WERI-Rb-1 (cell line): Measurements from ENCODE around the gene ANK2.

ENCODE experiments used
- DNase-seq: peaks from one replicate; pipeline ENCODE4 v3.0.0-alpha.2; 2020
- H3K27ac ChIP-seq: fragments of 250-450 bp; sonication (Bioruptor Pico); 2 replicates; pipeline ENCODE4 v1.5.1; 2020; ENCODE audit warnings: mild to moderate bottlenecking, moderate library complexity
- H3K27me3 ChIP-seq: fragments of 250-450 bp; sonication (Bioruptor Pico); 2 replicates; pipeline ENCODE4 v1.5.1; 2021; ENCODE audit warnings: mild to moderate bottlenecking, low read depth, moderate library complexity; ENCODE audit not compliant: insufficient read depth, severe bottlenecking
- H3K36me3 ChIP-seq: fragments of 250-450 bp; sonication (Bioruptor Pico); 2 replicates; pipeline ENCODE4 v1.5.1; 2020; ENCODE audit warnings: mild to moderate bottlenecking, moderate library complexity
- H3K4me3 ChIP-seq: 2 replicates; pipeline ENCODE4 v1.5.1; 2011; ENCODE audit warnings: low read depth, mild to moderate bottlenecking, control low read depth, low read length
- H3K9me3 ChIP-seq: fragments of 250-450 bp; sonication (Bioruptor Pico); 2 replicates; pipeline ENCODE4 v1.5.1; 2021; ENCODE audit warnings: mild to moderate bottlenecking, moderate library complexity; ENCODE audit not compliant: severe bottlenecking
- TF ChIP-seq, protein P1 (sequence below): IDR thresholded peaks from 2 replicates; pipeline ENCODE4 v1.5.1; 2011; ENCODE audit warnings: low read depth, mild to moderate bottlenecking, control low read depth, inconsistent platforms, low read length

The ANK2 gene

DNA sequence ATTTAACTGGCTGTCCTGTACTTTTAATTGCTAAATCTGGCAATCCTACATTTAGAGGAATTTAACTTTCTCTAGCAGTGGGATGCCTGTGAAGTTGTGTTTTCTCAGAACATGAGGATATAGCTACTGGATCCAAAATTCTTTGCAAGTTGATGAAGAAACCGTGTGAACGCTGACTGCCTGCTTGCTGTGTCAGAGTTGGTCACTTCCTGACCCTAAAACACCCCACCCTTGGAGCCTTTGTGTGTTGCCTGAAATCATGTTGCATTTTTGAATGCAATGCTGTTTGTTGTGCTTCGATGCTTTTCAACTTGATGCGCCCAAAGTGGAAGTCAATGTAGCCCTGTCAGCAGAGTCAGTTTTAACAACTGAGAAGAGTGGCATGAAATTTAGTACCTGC is 211.2 kb downstream of the ANK2 start:
- no peaks in the 10 kb centered on the region for H3K36me3 ChIP-seq
- no peaks in the 10 kb centered on the region for H3K9me3 ChIP-seq
- DNase-seq: no peak
- TF ChIP-seq, protein P1, sequence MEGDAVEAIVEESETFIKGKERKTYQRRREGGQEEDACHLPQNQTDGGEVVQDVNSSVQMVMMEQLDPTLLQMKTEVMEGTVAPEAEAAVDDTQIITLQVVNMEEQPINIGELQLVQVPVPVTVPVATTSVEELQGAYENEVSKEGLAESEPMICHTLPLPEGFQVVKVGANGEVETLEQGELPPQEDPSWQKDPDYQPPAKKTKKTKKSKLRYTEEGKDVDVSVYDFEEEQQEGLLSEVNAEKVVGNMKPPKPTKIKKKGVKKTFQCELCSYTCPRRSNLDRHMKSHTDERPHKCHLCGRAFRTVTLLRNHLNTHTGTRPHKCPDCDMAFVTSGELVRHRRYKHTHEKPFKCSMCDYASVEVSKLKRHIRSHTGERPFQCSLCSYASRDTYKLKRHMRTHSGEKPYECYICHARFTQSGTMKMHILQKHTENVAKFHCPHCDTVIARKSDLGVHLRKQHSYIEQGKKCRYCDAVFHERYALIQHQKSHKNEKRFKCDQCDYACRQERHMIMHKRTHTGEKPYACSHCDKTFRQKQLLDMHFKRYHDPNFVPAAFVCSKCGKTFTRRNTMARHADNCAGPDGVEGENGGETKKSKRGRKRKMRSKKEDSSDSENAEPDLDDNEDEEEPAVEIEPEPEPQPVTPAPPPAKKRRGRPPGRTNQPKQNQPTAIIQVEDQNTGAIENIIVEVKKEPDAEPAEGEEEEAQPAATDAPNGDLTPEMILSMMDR: no peak
- no peak overlapping the region for H3K27ac ChIP-seq
- H3K4me3 ChIP-seq: no peak overlapping the region
- H3K27me3 ChIP-seq: no peaks in the 10 kb centered on the region

DNA sequence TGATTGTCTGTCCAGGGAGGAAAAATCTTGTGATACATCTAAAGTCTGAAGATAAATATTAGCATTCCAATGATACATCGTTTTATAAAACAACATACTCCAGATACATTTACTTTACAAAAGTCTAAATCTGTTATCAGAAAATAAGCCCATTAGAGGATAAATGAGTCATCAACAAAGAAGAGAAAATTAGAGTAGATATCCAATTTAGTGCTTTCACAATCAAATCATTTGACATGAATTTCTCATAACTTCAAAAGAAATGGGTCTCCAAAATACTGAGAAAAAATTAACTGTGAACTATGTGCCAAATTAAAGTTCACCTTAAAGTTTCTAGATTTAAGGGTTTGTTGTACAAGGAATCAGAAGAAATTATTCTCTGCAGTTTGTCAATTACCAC is 213.8 kb downstream of the ANK2 start:
- Histone ChIP-seq H3K27ac (no peak overlapping the region), H3K27me3 (no peaks in the 10 kb centered on the region), H3K36me3 (no peaks in the 10 kb centered on the region), H3K9me3 (no peaks in the 10 kb centered on the region), H3K4me3 (no peak overlapping the region)
- TF ChIP-seq, protein P1: no peak
- DNase-seq: no peak

DNA sequence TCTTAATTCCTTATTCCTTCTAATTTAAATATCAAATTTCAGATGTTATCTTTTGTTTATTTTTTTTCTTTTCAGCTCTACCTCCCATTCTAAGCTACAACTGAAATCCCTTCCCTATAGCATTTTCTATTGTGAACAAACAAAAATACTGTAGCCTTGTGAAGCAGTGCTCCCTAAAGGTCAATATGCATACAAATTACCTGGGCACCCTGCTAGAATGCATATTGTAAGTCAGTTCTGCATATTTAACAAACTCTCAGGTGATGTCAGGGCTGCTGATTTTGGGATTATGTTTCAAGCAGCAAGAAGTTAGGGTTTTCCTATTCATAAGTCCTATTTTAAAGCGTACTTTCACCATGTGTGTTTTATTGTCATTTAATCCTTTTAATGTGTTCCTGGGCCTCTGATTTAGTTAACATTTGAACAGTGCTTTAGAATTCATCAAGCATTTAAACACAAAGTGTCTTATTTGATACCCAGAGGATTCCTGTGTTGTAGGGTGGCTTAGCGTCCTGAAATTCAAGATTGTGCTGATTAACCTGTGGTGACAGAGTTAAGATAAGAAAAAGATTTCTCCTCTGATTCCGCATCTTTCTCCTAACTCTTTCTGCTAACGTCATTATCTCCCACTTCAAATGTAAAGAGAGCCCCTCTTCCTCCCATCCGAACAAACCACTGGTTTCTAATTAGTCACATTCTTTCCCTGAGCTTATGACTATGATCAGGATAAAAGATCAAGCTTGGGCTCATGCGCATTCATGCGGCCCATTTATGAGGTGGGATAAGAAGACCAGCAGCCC is 221.3 kb downstream of the ANK2 start:
- TF ChIP-seq, protein P1: no peak
- no peak overlapping the region for H3K27ac ChIP-seq
- no peaks in the 10 kb centered on the region for H3K36me3 ChIP-seq
- DNase-seq: no peak
- no peak overlapping the region for H3K4me3 ChIP-seq
- no peaks in the 10 kb centered on the region for H3K9me3 ChIP-seq
- no peaks in the 10 kb centered on the region for H3K27me3 ChIP-seq

DNA sequence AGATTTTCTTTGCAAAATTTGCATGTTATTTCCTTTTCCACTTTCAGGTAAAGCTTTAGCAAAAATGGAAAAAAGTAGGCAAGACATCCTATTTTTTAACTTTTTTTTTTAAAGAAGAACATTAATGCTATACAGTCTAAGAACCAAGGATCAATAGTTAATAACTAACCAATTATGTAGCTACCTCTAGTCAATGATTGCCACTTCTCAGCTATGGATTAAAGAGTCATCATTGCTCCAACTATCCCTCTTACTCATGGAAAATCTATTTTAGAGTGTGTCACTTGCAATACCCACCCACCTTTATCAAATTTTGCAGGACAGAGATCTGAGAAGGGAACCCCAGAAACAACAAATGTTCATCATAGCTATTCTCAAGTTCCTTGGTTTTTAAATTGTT is 223.1 kb downstream of the ANK2 start:
- Histone ChIP-seq H3K4me3 (no peak overlapping the region), H3K36me3 (no peaks in the 10 kb centered on the region), H3K9me3 (no peaks in the 10 kb centered on the region), H3K27me3 (no peaks in the 10 kb centered on the region), H3K27ac (no peak overlapping the region)
- TF ChIP-seq, protein P1: no peak
- DNase-seq: no peak

DNA sequence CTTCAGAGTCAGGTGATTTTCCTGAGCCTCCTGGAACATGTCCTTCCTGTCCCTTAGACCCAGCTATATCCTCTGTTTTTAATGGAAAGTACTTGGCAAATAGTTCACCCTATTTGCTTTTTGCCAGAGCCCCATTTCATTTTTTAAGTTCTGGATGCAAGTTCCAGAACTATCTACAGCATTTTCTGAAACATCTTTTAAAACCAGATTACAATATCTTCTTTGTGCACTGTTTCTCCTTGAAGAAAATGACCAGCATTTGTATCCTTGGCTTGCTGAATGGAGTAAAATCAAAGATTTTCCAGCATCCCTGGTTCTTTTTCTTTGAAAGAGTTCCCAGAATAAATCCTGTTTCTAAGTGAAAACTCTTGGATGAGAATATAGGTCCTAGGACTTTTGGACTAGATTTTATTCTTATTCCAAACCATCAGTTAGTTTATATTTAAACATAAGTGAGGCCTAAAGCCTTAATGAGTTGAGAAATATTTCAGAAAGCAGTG is 224.3 kb downstream of the ANK2 start:
- no peak for DNase-seq
- H3K9me3 ChIP-seq: no peaks in the 10 kb centered on the region
- H3K27me3 ChIP-seq: no peaks in the 10 kb centered on the region
- H3K27ac ChIP-seq: no peak overlapping the region
- no peaks in the 10 kb centered on the region for H3K36me3 ChIP-seq
- TF ChIP-seq, protein P1: no peak
- no peak overlapping the region for H3K4me3 ChIP-seq
